Neural cell (in vitro differentiated cells): ENCODE results near the gene PTPRT. TPM values are rescaled to one million over a fixed set of nuclear protein-coding genes. Genes with fewer than 3 reads are reported as not detected.

Experiments
- H2AFZ ChIP-seq: fragments of 200-600, 300-800 bp; sonication (generic), shearing (Covaris generic); 2 replicates; pipeline ENCODE4 v1.6.0; 2014; ENCODE audit warnings: low read depth, mild to moderate bottlenecking, antibody characterized with exemption, low read length, moderate library complexity
- H3F3A ChIP-seq: fragments of 200-600 bp; shearing (Covaris generic); 2 replicates; pipeline ENCODE4 v1.6.1; 2016; ENCODE audit warnings: mild to moderate bottlenecking, moderate library complexity, mixed read lengths, antibody characterized with exemption, low read length; ENCODE audit not compliant: insufficient read depth, poor library complexity, severe bottlenecking
- H3K27ac ChIP-seq: fragments of 200-600, 300-800 bp; sonication (generic), shearing (Covaris generic); 2 replicates; pipeline ENCODE4 v1.5.1; 2014; ENCODE audit warnings: mild to moderate bottlenecking, low read length, moderate library complexity
- H3K27me3 ChIP-seq: fragments of 300-800, 200-600 bp; sonication (generic), shearing (Covaris generic); 2 replicates; pipeline ENCODE4 v1.6.0; 2014; ENCODE audit warnings: mild to moderate bottlenecking, low read depth, low read length, moderate library complexity; ENCODE audit not compliant: insufficient read depth
- H3K36me3 ChIP-seq: fragments of 300-800, 200-600 bp; sonication (generic), shearing (Covaris generic); 2 replicates; pipeline ENCODE4 v1.5.1; 2014; ENCODE audit warnings: mild to moderate bottlenecking, antibody characterized with exemption, low read length, moderate library complexity; ENCODE audit not compliant: insufficient read depth
- H3K4me2 ChIP-seq: fragments of 300-800, 200-600 bp; sonication (generic), shearing (Covaris generic); 2 replicates; pipeline ENCODE4 v1.6.0; 2014; ENCODE audit warnings: mild to moderate bottlenecking, low read length
- H3K4me3 ChIP-seq: fragments of 300-800, 200-600 bp; sonication (generic), shearing (Covaris generic); 2 replicates; pipeline ENCODE4 v1.5.1; 2014; ENCODE audit warnings: mild to moderate bottlenecking, low read length, moderate library complexity
- H3K79me2 ChIP-seq: fragments of 200-600 bp; shearing (Covaris generic); replicated peaks from 2 replicates; pipeline ENCODE4 v1.6.0; 2014; ENCODE audit warnings: mild to moderate bottlenecking, low read length, moderate library complexity; ENCODE audit not compliant: insufficient read depth
- H3K9ac ChIP-seq: fragments of 300-800, 200-600 bp; sonication (generic), shearing (Covaris generic); 2 replicates; pipeline ENCODE4 v1.6.1; 2016; ENCODE audit warnings: mild to moderate bottlenecking, low read length, mixed read lengths
- H3K9me2 ChIP-seq: fragments of 200-600 bp; shearing (Covaris generic); 2 replicates; pipeline ENCODE4 v1.6.1; 2016; ENCODE audit warnings: mild to moderate bottlenecking, low read length, mixed read lengths; ENCODE audit not compliant: insufficient read depth
- H3K9me3 ChIP-seq: fragments of 200-600, 300-800 bp; sonication (generic), shearing (Covaris generic); 2 replicates; pipeline ENCODE4 v1.6.1; 2016; ENCODE audit warnings: mild to moderate bottlenecking, mixed run types, low read length, moderate library complexity, mixed read lengths
- H4K20me1 ChIP-seq: fragments of 200-600 bp; shearing (Covaris generic); 2 replicates; pipeline ENCODE4 v1.6.1; 2016; ENCODE audit warnings: mild to moderate bottlenecking, mixed run types; ENCODE audit not compliant: insufficient read depth
- EP300 ChIP-seq: fragments of 450-650 bp; conservative IDR thresholded peaks from 2 replicates; pipeline ENCODE4 v1.6.1; 2014; ENCODE audit warnings: antibody characterized with exemption, mild to moderate bottlenecking, moderate library complexity; ENCODE audit not compliant: poor library complexity, severe bottlenecking
- EZH2 ChIP-seq: fragments of 200-600, 300-800 bp; shearing (Covaris generic), sonication (generic); IDR thresholded peaks from 2 replicates; pipeline ENCODE4 v1.6.1; 2014; ENCODE audit warnings: antibody characterized with exemption, low read length, borderline replicate concordance, mild to moderate bottlenecking; ENCODE audit not compliant: insufficient read depth, poor library complexity, severe bottlenecking
- MXI1 ChIP-seq: fragments of 450-650 bp; conservative IDR thresholded peaks from 2 replicates; pipeline ENCODE4 v1.6.1; 2014; ENCODE audit warnings: antibody characterized with exemption, mild to moderate bottlenecking; ENCODE audit not compliant: poor library complexity, severe bottlenecking
- POLR2AphosphoS5 ChIP-seq: IDR thresholded peaks from 2 replicates; pipeline ENCODE4 v1.6.1; 2012
- RAD21 ChIP-seq: fragments of 450-650 bp; conservative IDR thresholded peaks from 2 replicates; pipeline ENCODE4 v1.6.1; 2014; ENCODE audit warnings: antibody characterized with exemption, mild to moderate bottlenecking, moderate library complexity
- SMC3 ChIP-seq: fragments of 450-650 bp; conservative IDR thresholded peaks from 2 replicates; pipeline ENCODE4 v1.6.1; 2014; ENCODE audit warnings: antibody characterized with exemption, mild to moderate bottlenecking, moderate library complexity; ENCODE audit not compliant: poor library complexity
- TAF1 ChIP-seq: IDR thresholded peaks from 2 replicates; pipeline ENCODE4 v1.6.1; 2012; ENCODE audit warnings: low read depth
- polyA plus RNA-seq: library from polyadenylated mRNA; depleted of rRNA; stranded (reverse); fragments of >200 nt; gene quantifications from 2 replicates; pipeline ENCODE4 v1.2.3, GENCODE V29; 2014
- TF ChIP-seq, protein P1 (sequence below): IDR thresholded peaks from 2 replicates; pipeline ENCODE4 v1.6.1; 2012; ENCODE audit warnings: borderline replicate concordance
- TF ChIP-seq, protein P2 (sequence below): fragments of 450-650 bp; IDR thresholded peaks from 2 replicates; pipeline ENCODE4 v1.5.1; 2014; ENCODE audit warnings: antibody characterized with exemption, mild to moderate bottlenecking, moderate library complexity; ENCODE audit not compliant: poor library complexity, severe bottlenecking

PTPRT gene
- polyA plus RNA-seq, 1 donor from 2014 or later = 9.2 TPM

DNA sequence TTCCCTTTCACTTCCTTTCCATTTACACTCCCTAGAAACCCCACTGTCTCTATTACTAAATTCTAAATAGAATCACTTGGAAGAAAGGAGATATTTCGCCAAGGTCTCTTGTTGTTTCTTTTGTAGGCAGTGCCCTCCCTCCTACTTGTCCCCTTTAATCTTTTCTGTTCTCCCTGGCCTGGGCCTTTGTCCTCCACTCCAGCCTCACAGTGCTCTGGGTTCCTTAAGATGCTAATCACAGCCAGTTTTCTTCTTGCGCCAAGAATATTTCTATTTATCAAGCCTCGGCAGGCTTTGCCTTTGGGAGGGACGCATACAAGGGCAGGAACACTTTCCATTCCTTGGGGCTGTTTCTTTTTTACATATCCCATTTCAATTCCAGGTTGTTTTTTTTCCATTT is 1051.0 kb downstream of the PTPRT start:
- H3K27ac ChIP-seq = no peak overlapping the region
- H3K4me3 ChIP-seq = no peak overlapping the region
- no peaks in the 10 kb centered on the region for H3K36me3 ChIP-seq
- no peaks in the 10 kb centered on the region for H3K9me3 ChIP-seq
- no peaks in the 10 kb centered on the region for H3K9me2 ChIP-seq
- no peaks in the 10 kb centered on the region for H3K79me2 ChIP-seq
- no peaks in the 10 kb centered on the region for H4K20me1 ChIP-seq
- H3K9ac ChIP-seq = no peak overlapping the region
- H2AFZ ChIP-seq = no peak overlapping the region
- H3K4me2 ChIP-seq = no peak overlapping the region
- TF ChIP-seq TAF1 (no peak), RAD21 (no peak), MXI1 (no peak), EZH2 (no peak), SMC3 (no peak), POLR2AphosphoS5 (no peak), EP300 (no peak)
- TF ChIP-seq, protein P1, sequence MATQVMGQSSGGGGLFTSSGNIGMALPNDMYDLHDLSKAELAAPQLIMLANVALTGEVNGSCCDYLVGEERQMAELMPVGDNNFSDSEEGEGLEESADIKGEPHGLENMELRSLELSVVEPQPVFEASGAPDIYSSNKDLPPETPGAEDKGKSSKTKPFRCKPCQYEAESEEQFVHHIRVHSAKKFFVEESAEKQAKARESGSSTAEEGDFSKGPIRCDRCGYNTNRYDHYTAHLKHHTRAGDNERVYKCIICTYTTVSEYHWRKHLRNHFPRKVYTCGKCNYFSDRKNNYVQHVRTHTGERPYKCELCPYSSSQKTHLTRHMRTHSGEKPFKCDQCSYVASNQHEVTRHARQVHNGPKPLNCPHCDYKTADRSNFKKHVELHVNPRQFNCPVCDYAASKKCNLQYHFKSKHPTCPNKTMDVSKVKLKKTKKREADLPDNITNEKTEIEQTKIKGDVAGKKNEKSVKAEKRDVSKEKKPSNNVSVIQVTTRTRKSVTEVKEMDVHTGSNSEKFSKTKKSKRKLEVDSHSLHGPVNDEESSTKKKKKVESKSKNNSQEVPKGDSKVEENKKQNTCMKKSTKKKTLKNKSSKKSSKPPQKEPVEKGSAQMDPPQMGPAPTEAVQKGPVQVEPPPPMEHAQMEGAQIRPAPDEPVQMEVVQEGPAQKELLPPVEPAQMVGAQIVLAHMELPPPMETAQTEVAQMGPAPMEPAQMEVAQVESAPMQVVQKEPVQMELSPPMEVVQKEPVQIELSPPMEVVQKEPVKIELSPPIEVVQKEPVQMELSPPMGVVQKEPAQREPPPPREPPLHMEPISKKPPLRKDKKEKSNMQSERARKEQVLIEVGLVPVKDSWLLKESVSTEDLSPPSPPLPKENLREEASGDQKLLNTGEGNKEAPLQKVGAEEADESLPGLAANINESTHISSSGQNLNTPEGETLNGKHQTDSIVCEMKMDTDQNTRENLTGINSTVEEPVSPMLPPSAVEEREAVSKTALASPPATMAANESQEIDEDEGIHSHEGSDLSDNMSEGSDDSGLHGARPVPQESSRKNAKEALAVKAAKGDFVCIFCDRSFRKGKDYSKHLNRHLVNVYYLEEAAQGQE = no peak
- TF ChIP-seq, protein P2, sequence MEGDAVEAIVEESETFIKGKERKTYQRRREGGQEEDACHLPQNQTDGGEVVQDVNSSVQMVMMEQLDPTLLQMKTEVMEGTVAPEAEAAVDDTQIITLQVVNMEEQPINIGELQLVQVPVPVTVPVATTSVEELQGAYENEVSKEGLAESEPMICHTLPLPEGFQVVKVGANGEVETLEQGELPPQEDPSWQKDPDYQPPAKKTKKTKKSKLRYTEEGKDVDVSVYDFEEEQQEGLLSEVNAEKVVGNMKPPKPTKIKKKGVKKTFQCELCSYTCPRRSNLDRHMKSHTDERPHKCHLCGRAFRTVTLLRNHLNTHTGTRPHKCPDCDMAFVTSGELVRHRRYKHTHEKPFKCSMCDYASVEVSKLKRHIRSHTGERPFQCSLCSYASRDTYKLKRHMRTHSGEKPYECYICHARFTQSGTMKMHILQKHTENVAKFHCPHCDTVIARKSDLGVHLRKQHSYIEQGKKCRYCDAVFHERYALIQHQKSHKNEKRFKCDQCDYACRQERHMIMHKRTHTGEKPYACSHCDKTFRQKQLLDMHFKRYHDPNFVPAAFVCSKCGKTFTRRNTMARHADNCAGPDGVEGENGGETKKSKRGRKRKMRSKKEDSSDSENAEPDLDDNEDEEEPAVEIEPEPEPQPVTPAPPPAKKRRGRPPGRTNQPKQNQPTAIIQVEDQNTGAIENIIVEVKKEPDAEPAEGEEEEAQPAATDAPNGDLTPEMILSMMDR = no peak
- H3K27me3 ChIP-seq = no peaks in the 10 kb centered on the region
- no peaks in the 10 kb centered on the region for H3F3A ChIP-seq

DNA sequence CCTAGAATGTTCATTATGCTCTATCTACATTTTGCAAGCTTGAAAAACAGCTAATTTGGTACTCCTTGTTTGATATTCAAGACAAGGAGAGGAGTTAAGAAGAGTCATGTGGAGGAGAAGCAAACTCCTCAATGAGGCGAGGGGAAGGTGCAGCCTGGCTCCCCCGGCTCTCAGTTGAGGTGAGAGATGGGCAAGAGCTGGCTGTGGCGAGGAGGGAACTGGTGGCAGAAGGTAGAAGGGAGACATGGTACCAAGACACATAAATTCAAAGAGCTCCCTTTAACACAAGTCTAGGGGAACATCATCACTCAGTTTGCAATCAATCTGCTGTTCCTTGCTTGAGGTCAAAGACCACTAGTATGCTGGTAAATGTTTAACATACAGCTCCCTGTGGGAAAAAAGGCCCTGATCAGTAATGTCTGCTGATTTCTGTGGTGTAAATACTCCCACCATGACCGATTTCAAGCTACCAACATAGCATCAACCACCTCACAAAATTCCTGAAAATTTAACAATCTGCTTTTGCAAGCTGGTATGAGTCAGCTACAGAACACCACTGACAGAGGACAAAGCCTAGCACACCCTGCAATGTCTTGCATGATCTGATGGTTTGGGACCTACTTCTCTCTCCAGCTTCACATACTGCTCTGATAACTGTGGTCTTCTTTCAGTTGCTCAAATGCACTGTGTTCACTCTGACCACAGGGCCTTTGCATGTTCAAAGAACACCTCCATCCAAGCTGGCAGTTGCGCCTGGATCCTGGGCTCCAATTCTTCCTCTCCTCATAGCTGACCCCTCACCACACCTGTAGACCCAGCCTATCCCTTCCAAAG is 1055.2 kb downstream of the PTPRT start:
- Histone ChIP-seq H2AFZ (no peak overlapping the region), H3K27me3 (no peaks in the 10 kb centered on the region), H3K9me3 (no peaks in the 10 kb centered on the region), H3K27ac (no peak overlapping the region), H3K79me2 (no peaks in the 10 kb centered on the region), H3K9me2 (no peaks in the 10 kb centered on the region), H3K4me3 (no peak overlapping the region), H3F3A (no peaks in the 10 kb centered on the region), H4K20me1 (no peaks in the 10 kb centered on the region), H3K4me2 (no peak overlapping the region), H3K9ac (no peak overlapping the region), H3K36me3 (no peaks in the 10 kb centered on the region)
- no peak for TF ChIP-seq EZH2
